T-helper 1 cell (primary cell): ENCODE data around the gene CCDC86.
"Not testable (repeated sequence)": the region's sequence is repeated elsewhere in the genome, so short reads cannot be mapped to it uniquely, and the experiment has no call there.

Source experiments
- DNase-seq, 5 donors: peaks; one replicate each; pipeline ENCODE4 v3.0.0-alpha.2; 2012 to 2020
- total RNA-seq, 4 donors: gene quantifications; one replicate each; lab custom pipeline; 2026; lab: John Stamatoyannopoulos, UW

Gene CCDC86
- 4.0 to 12.6 (median 5.7) reads per million in 4 donors for total RNA-seq

DNA sequence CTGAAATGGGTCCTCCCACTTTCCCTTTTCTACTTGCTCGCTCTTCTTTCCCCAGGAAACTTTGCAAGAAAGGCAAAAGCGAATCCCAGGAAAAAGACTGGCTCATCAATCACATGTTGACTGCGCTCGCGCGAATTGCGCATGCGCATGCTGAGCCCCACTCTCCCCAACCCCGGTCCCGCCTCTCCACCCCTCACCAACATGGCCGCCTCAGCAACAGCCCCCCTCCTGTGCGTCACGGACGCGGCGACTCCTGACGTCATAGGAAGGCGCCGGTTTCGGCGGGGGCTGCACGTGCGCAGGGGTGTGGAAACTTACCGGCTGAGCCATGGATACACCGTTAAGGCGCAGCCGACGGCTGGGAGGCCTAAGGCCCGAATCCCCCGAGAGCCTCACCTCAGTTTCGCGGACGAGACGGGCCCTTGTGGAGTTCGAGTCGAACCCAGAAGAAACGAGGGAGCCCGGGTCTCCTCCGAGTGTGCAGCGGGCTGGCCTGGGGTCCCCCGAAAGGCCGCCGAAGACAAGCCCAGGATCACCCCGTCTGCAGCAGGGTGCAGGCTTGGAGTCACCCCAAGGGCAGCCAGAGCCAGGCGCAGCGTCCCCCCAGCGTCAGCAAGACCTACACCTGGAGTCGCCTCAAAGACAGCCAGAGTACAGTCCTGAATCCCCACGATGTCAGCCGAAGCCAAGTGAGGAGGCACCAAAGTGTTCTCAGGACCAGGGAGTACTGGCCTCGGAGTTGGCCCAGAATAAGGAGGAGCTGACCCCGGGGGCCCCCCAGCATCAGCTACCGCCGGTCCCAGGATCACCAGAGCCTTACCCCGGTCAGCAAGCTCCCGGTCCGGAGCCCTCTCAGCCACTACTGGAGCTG is at the start of gene CCDC86:
CCDC86 (plus strand) TSS at position 317 of the 871 bp plus-strand sequence; CDS start at position 329, 12 bp downstream.
- peak; percentile 94 to 98 (median 96) for DNase-seq

DNA sequence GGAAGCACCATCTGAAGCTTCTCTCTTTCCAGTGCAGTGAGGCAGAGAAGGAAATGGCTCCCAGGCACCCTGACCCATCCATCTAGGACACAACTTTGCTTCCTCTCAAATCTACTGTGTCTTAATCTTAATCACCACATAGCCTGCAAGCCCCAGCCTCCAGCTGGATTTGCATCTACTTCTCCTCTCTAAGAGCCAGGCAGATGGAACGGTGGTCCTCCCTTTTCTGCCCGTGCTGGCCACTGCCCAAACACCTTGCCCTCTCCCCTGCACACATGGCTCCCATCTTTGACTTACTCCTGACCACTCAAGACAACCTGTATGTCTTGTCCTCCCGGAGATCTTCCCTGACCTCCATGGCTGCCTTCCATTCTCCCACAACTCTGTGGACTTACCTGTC is 49.4 kb upstream of the CCDC86 start:
- no peak for DNase-seq

- DNase-seq = no peak
These were observed 46.6 kb upstream of the CCDC86 start for GRCh38 chr11:60795291-60795690.

DNA sequence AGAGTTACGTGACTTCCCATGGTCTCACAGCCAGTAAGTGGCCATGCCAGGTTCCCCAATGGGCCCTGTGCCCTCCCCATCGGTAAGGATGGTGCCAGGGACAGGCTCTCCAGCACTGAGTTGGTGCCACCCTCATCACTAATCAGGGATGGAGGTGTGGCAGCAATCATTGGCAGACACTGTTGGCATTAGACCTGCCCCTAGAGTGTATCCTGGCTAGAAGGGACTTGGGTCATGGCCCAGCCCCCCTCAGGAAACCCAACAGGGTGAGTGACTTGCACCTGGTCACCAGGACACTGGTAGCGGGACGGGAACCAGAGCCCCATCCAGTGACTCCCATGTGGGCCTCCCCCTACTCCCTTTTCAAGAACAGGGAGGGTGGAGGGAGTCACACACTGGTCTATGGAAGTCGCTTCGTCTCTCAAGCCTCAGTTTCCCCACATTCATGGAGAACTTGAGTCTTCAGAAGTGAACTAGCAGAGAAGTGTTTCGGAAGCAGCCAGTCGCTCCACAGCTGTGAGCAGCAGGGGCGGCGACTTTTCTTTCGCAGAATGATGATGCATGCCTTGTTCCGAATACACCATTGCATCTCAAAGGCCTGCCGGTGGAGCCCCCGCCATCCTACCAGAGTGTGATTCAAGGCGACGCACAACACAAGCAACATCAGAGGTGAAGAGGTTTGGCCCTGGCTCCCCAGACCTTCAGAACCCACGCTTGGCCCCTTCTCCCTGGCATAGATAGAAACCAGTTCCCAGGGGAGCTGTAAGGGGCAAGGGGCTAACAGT is 43.9 kb upstream of the CCDC86 start:
- no peak for DNase-seq

DNA sequence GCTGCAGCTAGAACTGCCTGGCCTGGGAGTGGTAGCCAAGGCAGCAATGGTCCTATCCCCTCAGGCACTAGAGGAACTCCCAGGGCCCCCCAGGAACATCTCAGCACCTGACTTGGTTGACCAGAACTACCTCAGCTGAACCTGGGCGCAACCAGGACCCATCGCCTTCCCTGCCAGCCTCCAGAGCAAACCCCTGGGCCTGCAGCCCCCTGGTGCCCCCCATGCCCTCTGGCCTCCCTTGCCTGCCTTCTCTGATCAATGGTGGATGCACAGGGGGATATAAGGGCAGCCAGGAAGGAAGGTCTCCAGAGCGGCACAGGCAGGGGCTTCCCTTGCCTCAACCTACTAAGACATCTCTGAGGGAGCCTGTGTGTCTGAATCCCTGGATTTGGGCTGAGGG is 43.3 kb upstream of the CCDC86 start:
- DNase-seq = no peak

- DNase-seq = no peak
These were observed 40.7 kb upstream of the CCDC86 start for GRCh38 chr11:60801194-60801593.

GRCh38 chr11:60803273-60803936 is 38.5 kb upstream of the CCDC86 start:
- DNase-seq = no peak

DNA sequence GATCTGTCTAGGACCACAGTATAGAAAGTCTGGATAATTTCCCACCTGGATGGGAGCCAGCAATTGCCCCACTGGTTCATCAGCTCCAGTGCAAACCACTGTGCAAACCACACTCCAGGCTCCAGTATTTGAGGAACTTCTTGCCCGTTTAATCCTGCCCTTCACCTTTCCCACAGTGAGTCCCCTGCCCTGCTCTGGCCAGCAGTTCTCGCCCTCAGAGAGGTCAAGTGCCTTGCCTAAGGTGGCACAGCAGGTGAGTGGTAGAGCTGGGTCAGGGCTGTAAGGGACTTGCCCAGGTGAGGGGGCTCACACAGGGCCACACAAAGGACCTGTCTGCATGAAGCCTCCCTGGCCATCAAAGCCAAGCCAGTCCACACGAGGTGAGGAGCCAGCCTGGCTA is 32.7 kb upstream of the CCDC86 start:
- DNase-seq = no peak

DNA sequence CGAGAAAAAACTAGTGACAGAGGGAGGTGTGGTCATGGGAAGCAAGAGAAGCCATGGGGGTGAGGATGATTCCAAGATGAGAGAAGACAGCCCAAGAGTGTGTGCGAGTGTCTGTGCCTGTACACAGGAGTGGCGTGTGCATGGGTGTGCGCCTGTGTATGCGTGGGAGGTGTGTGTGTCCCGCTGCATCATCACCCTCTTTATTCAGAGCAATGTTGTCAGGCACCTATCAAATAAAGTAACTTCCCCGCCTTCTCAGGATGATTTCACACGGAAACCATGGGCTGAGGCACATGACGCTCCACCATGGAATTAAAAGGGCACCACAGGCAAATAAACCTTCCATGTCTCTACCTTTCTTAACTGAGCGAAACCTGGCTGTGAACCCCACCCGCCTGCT is 32.2 kb upstream of the CCDC86 start:
- no peak for DNase-seq

DNA sequence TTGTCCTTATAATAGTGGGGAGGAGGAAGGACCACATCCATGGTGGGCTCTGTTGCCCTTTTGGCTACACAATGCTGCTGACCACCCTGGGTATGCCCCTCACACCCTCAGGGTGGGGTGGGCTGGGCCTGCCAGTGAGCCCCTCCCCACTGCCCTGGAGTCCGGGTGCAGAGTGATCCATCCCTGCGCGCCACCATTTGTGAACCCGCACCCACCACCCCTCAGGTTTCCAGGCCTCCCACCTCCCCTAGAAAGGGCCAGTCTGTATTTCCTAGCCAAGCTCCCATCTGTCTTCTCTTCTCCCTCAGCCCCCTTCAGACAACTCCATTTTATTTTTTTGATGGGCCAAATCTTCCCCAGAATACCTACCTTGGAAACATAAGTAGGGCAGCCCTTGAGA is 31.8 kb upstream of the CCDC86 start:
- no peak for DNase-seq

DNA sequence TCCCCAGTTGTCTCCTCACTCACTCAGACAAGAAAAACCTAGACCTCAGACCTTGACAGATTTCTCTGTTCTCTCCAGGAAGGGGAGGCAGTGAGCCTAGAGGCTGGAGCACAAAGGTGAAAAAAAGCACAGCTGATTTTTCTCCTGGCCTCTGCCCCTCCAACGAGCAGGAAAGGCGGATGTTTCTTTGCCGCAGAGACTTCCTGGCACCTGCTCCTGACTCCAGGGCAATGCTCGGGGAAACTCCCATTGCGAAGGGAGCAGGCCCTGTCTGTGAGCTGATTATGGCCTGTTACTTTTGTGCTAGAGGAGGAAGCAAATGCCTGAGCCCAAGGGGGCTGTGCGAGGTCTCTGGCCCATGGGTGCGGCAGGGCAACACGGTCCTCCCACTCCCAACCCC is 31.3 kb upstream of the CCDC86 start:
- DNase-seq = no peak

DNA sequence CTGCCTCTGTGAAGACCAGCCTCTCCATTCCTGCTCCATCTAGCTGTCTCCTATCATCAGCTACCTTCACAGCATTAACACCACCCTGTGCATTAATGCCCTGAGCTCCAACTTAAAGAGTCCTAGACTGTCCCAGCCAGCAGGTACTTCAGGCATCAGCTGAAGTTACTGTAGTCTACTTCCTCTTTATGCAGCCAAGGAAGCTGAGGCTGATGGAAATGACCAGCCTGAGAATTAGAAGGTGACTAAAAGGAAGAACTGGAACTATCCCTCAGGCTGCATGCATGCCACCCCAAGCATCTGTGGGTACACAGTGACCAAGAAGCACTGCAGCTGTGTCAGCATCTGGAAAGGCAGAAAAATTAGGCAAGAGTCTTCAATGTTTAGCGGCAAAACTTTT is 28.6 kb upstream of the CCDC86 start:
- DNase-seq = no peak

DNA sequence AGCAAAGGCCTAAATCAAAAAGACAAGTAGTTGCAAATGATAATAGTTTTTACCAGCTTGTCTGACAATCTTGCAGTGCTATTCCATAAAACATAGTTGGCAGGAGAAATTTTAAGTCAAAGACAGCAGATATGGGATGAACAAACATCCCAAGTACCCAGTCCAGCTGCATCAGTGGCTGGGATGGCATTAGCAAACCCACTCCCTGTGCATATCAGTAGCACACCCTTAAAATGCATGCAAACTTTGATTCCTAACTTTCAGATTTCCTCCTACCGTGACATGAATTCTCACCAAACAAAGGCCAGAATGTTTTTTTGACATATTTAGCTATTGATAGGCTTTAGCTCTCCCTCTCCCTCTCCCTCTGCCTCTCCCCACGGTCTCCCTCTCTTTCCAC is 27.8 kb upstream of the CCDC86 start:
- no peak for DNase-seq

DNA sequence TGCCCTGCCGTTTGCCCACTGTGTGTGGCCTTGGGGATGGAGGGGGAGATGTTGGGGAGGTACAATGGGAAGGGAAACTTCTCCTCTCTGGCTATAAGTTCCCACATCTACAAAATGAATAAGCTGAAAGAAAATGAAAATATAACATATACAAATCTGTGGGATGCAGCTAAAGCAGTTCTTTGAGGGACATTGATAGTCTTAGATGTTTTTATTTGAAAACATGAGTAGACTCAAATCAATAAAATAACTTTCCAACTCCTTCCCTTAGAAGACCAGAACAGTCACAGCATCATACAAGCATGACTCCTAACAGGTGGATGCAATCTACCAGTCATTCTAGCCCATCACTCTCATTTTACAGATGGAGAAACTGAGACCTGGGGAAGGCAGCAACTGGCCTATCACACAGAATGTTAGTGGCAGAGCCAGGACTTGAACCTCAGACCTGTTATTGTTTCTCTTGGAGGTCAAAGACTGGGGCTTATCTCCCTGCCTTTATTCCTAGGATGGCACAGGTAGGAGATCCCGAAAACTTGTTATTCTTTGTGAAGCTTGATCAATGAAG is 25.2 kb upstream of the CCDC86 start:
- no peak for DNase-seq

DNA sequence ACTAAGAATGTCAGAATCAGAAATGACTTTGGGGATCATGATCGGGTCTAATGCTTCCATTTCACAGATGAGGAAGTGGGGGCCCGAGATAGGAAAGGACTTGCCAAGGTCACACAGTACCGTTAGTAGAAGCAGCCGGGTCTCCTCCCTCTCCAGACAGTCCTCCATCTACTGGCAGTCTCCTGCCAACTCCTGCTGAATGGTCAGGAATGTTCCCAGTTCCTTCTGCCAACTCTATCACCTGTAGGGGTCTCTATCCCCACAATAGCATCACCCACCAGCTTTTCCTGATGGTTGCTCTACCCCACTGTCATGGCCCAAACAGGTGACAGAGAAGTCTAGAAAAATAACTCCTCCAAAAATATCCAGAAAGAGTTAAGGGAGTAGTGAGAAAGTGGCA is 23.9 kb upstream of the CCDC86 start:
- DNase-seq = no peak

- no peak for DNase-seq
These were observed 19.9 kb upstream of the CCDC86 start for GRCh38 chr11:60821827-60822599.

DNA sequence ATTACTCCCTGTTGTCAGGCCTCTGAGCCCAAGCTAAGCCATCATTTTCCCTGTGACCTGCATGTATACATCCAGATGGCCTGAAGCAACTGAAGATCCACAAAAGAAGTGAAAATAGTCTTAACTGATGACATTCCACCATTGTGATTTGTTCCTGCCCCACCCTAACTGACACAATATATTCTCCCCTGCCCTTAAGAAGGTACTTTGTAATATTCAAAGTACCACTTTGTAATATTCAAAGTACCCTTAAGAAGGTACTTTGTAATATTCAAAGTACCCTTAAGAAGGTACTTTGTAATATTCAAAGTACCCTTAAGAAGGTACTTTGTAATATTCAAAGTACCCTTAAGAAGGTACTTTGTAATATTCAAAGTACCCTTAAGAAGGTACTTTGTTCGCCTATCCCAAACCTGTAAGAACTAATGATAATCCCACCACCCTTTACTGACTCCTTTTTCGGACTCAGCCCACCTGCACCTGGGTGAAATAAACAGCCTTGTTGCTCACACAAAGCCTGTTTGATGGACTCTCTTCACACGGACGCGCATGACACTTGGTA is 18.1 kb upstream of the CCDC86 start:
- not testable (repeated sequence) for DNase-seq

DNA sequence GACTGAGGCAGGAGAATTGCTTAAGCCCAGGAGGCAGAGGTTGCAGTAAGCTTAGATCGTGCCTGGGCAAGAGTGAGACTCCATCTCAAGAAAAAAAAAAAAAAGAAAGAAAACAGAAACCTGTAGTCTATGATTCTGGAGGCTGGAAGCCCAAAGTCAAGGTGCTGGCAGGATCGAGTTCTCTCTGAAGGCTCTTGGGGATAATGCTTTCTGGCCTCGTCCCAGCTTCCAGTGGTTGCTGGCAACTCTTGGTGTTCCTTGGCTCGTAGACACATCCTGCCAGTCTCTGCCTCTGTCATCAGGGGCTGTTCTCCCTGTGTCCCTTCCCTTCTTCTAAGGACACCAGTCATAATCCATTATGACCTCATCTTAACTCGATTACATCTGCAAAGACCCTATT is 16.8 kb upstream of the CCDC86 start:
- no peak for DNase-seq

GRCh38 chr11:60825790-60826189 is 16.1 kb upstream of the CCDC86 start:
- DNase-seq = no peak

- no peak for DNase-seq
These were observed 11.3 kb upstream of the CCDC86 start for GRCh38 chr11:60830478-60831142.

- DNase-seq = peak; percentile 50 to 75 (median 64)
These were observed 10.8 kb upstream of the CCDC86 start for GRCh38 chr11:60831143-60831500.
